Right ventricle myocardium superior (tissue), 1 donor: Measurements from ENCODE around the gene ZSWIM5. TPM values are rescaled to one million over a fixed set of nuclear protein-coding genes. Genes with fewer than 3 reads are reported as not detected.

Source experiments
- ATAC-seq: fragments of 200-7000 bp; cut with Tn5 transposase; one replicate; pipeline ENCODE4 v1.9.1; 2020; ENCODE audit warnings: mild to moderate bottlenecking; ENCODE audit not compliant: poor library complexity
- DNase-seq: peaks from one replicate; pipeline ENCODE4 v3.0.0-alpha.2; 2020
- intact Hi-C: fragments of 100-400 bp; cut with DNase I; formaldehyde crosslinking; loops from one replicate; pipeline ENCODE4 v1.11.2; 2022
- total RNA-seq: library from RNA; stranded (reverse); fragmentation: NEBNext Ultra II Directional; extraction: Animal tissue kit (Norgen Biotek cat#: 25700); gene quantifications from one replicate; pipeline ENCODE4 v1.2.1, GENCODE V29; 2021
- donor health status: DM: no; HTN: yes; CAD: no; lungs with severe emphysema.

ZSWIM5 gene
- total RNA-seq, 1 donor from 2014 or later = 0.81 TPM

DNA sequence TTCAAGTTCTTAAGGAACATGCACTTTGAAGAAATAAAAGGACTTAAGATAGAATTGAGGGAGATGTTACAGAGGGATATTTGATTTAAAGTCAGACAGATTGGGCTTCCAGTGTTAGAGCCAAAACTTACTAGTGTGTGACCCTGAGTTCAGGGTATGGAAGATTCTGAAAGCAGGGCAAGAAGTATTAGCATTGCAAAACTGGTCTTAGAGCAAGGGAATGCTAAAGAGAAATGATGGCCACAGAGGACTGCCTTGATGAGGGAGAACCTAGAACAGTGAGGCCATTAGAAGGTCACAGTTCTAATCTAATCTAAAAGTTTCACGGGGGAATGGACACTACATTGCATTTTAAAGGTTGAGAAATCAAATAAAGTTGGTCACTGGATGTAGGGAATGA lies 148.9 kb downstream of the ZSWIM5 start:
- intact Hi-C loops = no loop called here
- ATAC-seq (no peak), DNase-seq (no peak)

DNA sequence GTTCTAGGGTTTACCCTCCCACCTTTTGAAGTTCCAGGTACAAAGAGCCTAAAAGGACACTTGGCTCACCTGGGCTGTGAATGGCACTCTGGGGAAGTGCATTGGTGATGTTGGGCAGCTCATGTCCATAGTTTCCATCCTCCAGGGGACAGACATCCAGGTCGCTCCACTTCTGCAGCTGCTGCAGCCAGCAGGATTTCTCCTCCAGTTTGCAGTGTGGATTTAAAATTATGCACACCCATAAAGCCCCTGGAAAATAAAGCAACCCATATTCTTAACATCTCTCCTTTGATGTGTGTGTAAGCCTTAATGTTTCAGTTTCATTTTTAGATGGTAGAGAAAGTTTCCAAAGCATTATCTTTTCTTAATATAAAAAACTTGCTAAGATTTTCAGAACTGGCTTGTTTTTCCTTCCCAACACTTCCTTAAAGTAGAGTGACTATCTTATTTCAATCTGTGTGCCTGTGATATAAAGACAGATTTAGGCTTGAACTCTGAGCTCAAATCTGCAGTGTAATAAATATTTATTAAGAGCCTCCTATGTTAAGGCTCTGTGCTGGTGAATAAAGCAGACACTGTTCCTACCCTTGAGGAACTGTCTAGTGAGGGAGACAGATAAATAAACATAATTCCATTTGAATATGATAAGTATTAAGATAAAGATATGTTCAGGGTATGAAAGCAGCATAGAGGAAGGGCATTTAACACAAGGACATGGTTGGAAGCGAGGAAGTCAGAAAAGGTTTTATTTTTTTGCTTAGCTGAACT lies 155.2 kb downstream of the ZSWIM5 start:
- intact Hi-C loops = no loop called here
- DNase-seq (no peak), ATAC-seq (no peak)

DNA sequence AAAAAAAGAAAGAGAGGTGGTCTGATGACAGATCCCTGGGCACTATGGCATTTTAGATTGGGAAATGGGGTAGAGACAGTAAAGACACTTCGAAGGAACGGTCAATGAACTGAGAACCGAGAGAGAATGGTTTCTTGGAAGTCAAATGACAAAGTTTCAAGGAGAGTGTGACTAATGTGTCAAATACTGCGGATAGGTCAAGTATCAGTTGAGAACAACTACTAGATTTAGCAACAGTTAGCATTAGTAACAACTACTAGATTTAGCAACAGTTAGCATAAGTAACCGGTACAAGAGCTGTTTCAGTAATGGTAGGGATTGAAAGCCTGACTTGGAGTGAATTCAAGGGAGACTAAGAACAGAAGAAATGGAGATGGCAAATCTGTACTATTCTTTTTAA lies 159.4 kb downstream of the ZSWIM5 start:
- ATAC-seq (no peak), DNase-seq (no peak)
- intact Hi-C loops = no loop called here

DNA sequence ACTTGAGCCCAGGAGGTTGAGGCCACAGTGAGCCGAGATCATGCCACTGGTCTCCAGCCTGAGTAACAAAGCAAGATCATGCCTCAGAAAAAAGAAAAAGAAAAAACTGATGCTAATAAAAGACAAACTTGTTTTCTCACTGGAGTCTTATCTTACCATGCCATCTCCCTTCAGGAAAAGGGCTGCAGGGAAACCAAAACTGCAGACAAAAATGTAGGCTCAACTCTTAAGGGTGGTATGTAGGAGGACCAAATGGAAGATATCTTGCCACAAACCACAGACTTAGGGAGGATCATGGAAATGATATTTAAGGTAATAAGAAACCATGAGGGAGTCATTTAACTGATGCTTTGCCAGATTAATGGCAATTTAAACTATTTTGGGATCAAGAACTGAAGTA lies 161.5 kb downstream of the ZSWIM5 start:
- no peak for ATAC-seq
- DNase-seq = no peak
- intact Hi-C loops = no loop called here

DNA sequence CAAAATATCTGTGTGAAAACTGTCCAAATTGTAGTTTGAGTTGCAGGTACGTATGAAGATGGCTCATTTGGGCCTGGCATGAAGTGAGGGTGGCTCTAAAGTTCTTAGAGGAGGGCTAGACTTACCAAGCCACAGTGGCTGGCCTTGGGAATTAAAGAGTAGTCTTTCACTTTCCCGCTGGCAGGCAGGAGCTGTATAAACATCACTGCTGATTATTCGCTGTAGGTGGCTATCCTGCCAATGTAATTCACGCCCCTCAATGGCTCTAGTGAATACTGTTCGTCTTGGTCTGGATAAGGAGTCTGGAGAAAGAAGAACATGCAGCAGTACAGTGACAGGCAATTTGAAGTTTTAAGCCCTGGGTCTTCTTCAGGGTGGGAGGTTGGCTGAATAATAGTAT lies 163.3 kb downstream of the ZSWIM5 start:
- intact Hi-C loops = no loop called here
- ATAC-seq = no peak
- no peak for DNase-seq

DNA sequence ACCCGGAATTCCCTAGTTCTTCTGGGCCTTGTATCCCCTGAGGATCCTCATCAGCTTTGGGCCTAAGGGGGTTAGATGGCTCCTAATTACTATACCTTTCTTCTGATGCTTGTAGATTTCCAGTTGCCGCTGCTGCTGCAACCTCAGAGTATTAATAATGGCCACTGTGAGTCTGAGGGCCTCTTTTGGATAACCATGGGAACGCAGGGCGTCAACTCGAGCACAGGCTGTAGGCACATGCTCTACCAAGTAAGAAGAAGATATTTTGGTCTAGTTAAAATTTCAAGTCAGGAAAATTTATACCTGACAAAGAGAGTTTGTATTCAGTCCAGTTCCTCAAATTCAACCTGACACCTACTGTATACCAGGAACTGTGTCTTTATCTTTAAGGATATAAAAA lies 166.1 kb downstream of the ZSWIM5 start:
- DNase-seq = no peak
- intact Hi-C loops = no loop called here
- ATAC-seq = no peak

DNA sequence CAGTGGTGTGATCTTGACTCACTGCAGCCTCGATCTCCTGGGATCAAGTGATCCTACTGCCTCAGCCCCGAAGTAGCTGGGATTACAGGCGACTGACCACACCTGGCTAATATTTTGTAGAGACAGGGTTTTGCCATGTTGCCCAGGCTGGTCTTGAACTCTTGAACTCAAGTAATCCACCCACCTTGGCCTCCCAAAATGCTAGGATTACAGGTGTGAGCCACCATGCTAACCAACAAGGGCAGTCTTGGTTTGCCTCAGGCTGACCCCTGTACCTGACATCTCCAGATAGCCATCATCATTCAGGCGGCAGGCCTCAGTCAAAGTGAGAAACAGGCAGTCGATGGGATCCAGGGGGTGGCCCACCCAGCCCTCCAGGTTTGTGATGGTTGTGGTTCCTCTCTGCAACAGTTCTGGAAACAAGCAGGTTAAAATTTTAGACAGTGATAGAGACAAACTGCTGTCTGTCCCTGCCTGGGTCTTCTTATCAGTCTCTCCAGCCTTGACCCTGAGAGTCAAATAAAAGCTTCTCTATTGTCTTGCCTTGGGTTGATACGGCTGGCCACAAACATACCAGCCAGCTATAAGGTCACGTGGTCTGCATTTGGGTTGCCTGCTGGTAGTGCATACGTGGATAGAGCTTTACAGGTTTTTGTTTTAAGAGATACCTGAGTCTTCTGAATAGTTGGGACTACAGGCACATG lies 167.6 kb downstream of the ZSWIM5 start:
- ATAC-seq (no peak), DNase-seq (no peak)
- intact Hi-C loops = no loop called here

DNA sequence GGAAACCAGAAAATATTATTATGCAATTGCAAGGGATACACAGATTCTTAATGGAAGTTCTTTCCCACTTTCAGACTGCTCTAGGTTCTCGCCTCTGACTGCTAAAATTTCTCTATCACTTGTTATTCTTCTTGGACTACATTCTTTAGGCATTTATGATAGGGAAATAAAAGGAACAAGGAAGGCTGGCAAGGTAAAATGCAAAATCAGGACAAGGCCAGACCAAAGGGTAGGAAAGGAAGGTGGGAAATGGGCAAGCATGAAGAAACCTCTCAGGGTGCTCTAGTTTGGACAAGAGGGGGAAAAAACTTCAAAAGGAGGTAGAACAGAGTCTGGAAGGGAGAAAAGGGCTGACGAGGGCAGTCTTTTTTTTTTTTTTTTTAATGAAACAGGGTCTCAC lies 168.2 kb downstream of the ZSWIM5 start:
- DNase-seq (no peak), ATAC-seq (no peak)
- intact Hi-C loops = no loop called here

DNA sequence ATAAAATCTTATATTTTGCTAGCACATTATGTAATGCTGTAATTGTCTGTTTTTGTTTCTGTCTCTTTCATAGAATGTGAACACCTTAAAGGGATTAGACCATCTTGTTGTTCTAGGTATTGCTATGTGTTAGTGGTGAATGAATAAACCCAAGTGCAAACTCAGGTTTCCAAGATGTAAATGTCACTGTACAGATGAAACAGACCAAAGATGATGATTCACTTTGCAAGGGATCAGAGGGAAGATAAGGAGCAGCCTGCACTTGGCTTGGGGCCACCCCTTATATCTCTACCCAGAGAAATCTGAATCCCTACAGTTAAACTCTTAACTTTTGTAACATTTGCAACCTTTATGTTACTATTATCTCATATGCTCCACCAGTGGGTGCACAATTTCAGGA lies 168.9 kb downstream of the ZSWIM5 start:
- DNase-seq (no peak), ATAC-seq (no peak)
- intact Hi-C loops = no loop called here

DNA sequence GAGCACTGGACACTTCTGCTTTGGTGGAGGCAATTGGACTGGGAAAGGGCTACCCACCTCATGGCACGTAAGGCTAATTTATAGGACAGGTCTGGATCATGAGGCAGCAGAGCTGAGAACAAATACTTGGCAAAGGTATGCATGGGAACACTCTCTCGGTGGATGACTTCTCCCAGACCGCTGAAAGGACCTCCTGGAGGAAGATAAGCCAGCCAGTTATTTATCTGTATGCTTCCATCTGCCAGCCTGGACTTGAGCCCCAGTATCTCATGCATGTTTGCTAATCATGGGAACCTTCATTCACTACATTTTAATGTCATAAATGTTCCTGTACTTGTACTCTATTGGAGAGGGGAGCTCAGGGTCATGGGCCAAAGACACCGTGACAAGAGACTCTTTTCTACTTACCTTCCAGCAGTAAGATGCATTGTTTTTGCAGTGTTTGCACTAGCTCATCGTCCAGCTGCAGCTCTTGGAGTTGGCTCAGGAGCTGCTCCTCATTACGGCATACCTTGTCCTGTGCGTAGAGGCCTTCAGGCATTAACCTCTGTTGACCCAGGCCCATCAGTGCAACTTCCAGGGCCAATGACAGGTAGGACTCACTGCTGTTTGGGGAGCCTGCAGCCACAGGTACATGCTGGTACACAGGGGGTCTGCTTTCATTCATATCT lies 170.6 kb downstream of the ZSWIM5 start:
- DNase-seq = no peak
- intact Hi-C loops = no loop called here
- no peak for ATAC-seq

DNA sequence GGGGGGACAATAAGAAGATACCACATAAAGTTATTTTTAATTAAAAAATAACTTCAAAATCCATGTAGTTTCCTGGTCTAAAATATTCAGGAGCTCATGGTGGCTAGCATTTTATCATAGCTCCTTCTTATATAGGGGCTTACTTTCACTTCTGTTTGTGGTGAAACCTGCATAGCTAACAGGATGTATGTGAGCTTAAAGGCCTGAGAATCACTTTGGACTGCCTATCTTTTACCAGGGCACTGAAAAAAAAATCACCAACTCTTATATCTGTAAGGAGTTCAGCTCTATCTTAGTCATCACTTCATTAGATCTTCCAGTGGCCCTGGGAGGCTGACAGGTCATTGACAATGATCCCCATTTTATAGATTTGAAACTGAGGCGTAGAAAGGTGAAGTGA lies 173.0 kb downstream of the ZSWIM5 start:
- ATAC-seq (no peak), DNase-seq (no peak)
- intact Hi-C loops = no loop called here

DNA sequence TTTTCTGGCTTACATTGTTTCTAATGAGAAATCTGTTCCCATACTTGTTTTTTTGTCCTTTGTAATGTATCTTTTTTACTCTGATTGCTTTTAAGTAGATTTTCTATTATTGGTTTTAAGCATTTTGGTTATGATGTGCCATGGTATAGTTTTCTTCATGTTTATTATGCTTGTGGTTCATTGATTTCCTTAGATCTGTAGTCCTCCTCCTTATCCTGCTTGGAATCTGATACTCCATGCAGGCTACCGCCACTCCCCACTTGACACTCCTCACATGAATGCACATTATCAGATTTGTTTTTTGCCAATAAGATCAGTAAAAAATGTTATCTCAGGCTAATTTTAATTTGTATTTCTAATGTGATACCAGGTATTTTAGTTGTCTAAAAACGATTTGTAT lies 173.6 kb downstream of the ZSWIM5 start:
- ATAC-seq = no peak
- intact Hi-C loops = no loop called here
- DNase-seq = no peak

DNA sequence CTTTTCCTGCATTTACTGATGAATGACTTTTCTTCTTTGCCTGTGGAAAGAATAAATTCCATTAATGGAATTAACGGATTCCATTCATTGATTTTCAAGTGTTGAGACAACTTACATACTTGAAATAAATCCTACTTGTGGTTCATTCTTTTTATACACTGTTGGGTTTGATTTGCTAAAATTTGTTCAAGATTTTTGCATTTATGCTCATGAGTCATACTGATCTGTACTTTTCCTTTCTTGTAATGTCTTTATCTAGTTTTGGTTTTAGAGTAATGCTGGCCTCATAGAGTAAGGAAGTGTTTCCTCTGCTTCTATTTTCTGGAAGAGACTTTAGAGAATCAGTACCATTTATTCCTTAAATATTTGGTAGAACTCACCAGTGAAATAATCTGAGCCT lies 180.0 kb downstream of the ZSWIM5 start:
- intact Hi-C loops = no loop called here
- no peak for ATAC-seq
- no peak for DNase-seq

DNA sequence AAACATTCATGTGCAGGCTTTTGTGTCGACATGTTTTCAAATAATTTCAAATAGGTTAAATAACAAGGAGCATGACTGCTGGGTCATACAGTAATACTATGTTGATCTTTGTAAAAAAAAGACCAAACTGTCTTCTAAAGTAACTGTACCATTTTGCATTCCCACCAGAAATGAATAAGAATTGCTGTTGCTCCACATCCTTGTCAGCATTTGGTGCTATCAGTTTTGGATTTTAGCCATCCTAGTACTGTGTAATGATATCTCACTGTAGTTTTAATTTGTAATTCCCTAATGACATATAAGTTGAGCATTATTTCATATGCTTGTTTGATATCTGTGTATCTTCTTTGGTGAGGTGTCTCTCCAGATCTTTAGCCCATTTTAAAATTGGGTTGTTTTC lies 182.7 kb downstream of the ZSWIM5 start:
- ATAC-seq (no peak), DNase-seq (no peak)
- intact Hi-C loops = no loop called here

DNA sequence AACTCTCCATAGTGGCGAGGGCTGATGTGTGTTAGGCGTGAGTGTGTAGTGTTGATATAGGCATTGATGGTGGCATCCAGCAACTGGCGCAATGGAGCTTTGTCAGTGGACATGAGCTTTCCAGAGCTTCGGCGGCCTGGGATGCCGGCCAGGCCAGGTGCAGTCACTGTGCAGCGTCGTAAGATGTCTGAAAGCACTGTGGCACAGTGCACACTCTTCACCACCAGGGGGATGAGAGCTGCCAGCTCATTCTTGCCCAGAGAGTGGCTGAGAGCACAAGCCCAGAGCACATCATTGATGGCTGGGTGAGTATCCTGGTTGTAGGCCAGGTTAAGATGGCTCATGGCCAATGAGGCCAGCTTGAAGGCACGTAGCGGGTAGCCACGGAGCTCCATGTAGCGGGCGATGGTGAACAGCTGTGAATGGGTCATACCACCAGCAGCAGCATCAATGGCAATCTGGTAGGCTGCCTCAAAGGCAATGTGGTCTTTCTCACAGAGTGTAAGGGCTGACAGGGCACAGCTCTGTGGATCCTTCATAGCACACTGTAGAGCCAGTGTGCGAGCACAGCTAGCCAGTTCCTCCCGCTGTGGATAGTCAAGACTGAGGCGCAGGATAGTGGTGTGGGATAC lies 187.7 kb downstream of the ZSWIM5 start:
- DNase-seq (no peak), ATAC-seq (peak; percentile 66)
- intact Hi-C loops = no loop called here

DNA sequence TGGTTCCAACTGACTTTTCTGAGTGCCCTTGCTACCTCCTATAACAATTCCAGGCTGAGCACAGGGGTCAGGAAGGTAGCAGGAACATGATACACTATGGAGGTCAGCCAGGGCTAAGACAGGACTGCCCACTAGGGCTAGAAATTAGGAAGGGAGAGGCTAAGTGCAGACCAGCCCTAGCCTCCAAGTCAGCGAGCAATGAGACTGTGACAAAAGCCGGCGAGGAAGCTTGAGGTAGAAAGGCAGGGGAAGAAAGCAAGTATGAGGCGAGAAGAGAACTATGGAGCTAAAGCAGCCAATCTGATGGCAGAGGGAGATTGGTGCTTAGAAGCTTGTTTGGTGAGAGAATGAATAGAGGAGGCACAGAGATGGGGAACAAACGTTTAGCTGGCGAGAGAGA lies 189.6 kb downstream of the ZSWIM5 start:
- intact Hi-C loops = no loop called here
- ATAC-seq = no peak
- no peak for DNase-seq

DNA sequence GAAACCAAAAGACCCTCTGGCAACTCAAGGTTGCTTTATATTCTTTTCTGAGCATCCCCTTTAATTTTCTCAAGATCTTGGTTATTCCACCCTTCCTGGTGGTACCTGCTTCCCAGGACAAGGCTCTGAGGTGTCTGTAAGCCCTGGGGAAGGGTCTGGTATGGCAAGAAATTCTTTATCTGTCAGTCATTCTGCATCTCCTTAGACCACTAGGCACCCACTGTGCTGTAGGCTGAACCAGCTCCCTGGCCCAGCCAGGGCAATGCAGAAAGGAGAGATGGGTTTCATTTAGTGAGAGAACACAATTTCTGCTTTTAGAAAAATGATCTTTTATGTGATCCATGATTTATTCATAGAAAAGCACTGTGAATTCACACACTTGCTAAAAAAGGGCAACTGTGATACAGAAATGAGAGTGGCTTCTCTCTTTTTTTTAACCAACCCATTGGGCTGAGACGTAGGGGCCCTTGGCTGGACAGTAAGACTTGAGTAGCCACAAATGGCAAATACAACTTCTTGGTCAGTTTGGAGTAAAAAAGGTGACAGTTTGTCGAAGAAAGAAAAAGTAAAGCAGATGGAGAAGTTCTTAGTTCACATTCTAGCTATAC lies 190.2 kb downstream of the ZSWIM5 start:
- intact Hi-C loops = no loop called here
- DNase-seq = no peak
- no peak for ATAC-seq

DNA sequence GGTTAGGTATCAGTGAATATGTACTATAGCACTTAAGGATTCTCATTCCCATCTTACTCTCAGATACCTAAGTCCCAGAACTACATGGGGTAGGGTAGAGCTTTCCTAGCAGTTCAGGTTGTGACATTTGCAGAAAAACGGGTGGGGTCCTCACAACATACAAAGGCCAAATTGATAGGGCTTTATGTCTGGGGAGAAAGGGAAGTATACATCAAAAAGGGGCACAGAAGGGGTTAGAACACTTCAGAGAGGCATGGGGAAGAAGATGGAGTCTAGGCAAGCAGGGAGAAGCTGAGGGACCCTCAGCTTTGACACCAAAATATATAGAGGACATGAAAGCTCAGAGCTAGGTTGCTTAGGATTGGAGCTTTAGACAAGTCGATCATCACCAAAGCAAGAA lies 190.7 kb downstream of the ZSWIM5 start:
- DNase-seq (no peak), ATAC-seq (no peak)
- intact Hi-C loops = loop anchor here (2.0 kb wide), 1 partner anchor 285 kb away; no protein-coding TSS in a partner anchor
